ENCODE data around the gene TACO1. TPM values are rescaled to one million over a fixed set of nuclear protein-coding genes. Genes with fewer than 3 reads are reported as not detected.

The TACO1 gene
- total and polyA plus RNA-seq, 2 of the 8 experiments (the other 6 are each of a cell fraction or from before 2014, with no cell fraction given), result 19.1 to 23.6 TPM

- no peak overlapping the region for H3K18ac ChIP-seq (ENCODE audit: extremely low read depth, low read length)
- no peak overlapping the region for H3K4me2 ChIP-seq (ENCODE audit: insufficient read depth in 1 of 2, low read depth in 2 of 2, low read length in 2 of 2)
- 88% methylated on average over 3 of the region's 3 CpGs; no CpG with 5 or more reads in 1 of the 2 experiments for WGBS, 2 experiments (ENCODE audit: extremely low coverage in 1 of 2, insufficient coverage in 1 of 2, insufficient read length in 1 of 2, insufficient replicate concordance in 2 of 2, low coverage in 1 of 2, low lambda C conversion rate in 2 of 2, missing lambda C conversion rate in 1 of 2)
- H3K4me1 ChIP-seq (replicated peaks in 1 of 4; ENCODE audit: control insufficient read depth in 3 of 4, insufficient read depth in 4 of 4, low read length in 3 of 4), result peaks cover 0 to 6% (median 4%) of the 10 kb centered on the region in 4 experiments; a peak in 4 of 7 replicates
- POLR2A ChIA-PET (ENCODE audit: partially characterized antibody), result interaction anchor here (0.6 to 1.8 kb wide), 2 partner anchors 30 to 60 kb away, joined by 3 read pairs; partner anchors contain the start of gene TACO1
- H3K27me3 ChIP-seq (replicated peaks in 1 of 4; ENCODE audit: control insufficient read depth in 3 of 4, extremely low read depth in 1 of 4, insufficient read depth in 3 of 4, low read length in 3 of 4), result no peaks in the 10 kb centered on the region
- CTCF ChIA-PET (ENCODE audit: partially characterized antibody), result interaction anchor here (0.5 to 2.4 kb wide), 4 partner anchors 19 to 207 kb away, joined by 3 to 10 read pairs (median 3); no protein-coding TSS in a partner anchor
- H3K4me3 ChIP-seq (ENCODE audit: extremely low read depth in 1 of 4, insufficient read depth in 2 of 4, low read depth in 3 of 4, low read length in 4 of 4), result no peak overlapping the region
- H4K5ac ChIP-seq (ENCODE audit: insufficient read length, low read depth, low read length), result no peak overlapping the region
- no peak overlapping the region for H2BK20ac ChIP-seq (ENCODE audit: low read length)
- H4K8ac ChIP-seq (ENCODE audit: extremely low read depth, insufficient read depth, low read length), result no peak overlapping the region
- H3K79me1 ChIP-seq (ENCODE audit: low read depth, low read length), result no peaks in the 10 kb centered on the region; the same call in 1 of the 2 replicates
- no peaks in the 10 kb centered on the region; the same call in 1 of the 2 replicates for H3K23me2 ChIP-seq (ENCODE audit: low read depth, low read length)
- no peak overlapping the region for H3K23ac ChIP-seq (ENCODE audit: insufficient read length)
- no peak overlapping the region for H3K27ac ChIP-seq (ENCODE audit: low read depth, low read length)
- H2AK5ac ChIP-seq (ENCODE audit: low read depth, low read length), result no peak overlapping the region
- H3K4ac ChIP-seq (replicated peaks; ENCODE audit: insufficient read length, low read depth, low read length), result no peak overlapping the region
- no peak overlapping the region for H3K14ac ChIP-seq (ENCODE audit: insufficient read length)
- H2BK12ac ChIP-seq (ENCODE audit: low read depth, low read length), result no peak overlapping the region
- H3K36me3 ChIP-seq (ENCODE audit: control insufficient read depth in 2 of 4, insufficient read depth in 4 of 4, low read length in 3 of 4), result peaks cover 0 to 3% (median under 1%) of the 10 kb centered on the region in 4 experiments; a peak in 2 of 8 replicates
- FAIRE-seq (no peak), DNase-seq (ENCODE audit: low read depth in 1 of 2, low spot score in 2 of 2) (no peak)
- no peak overlapping the region for H2AFZ ChIP-seq (ENCODE audit: low read length)
- no peak overlapping the region for H2BK15ac ChIP-seq (ENCODE audit: low read length)
- no peak for TF ChIP-seq MAFK (IDR thresholded peaks at IDR 0.05; ENCODE audit: low read depth, low read length)
- TF ChIP-seq BCL11A (IDR thresholded peaks at IDR 0.05; ENCODE audit: low read depth in 2 of 2, low read length in 2 of 2), result no peak
- no peak overlapping the region for H3K9ac ChIP-seq (replicated peaks in 1 of 4; ENCODE audit: extremely low read depth in 1 of 4, low read depth in 3 of 4, low read length in 3 of 4)
- no peaks in the 10 kb centered on the region for H4K20me1 ChIP-seq (replicated peaks in 1 of 2; ENCODE audit: control insufficient read depth in 1 of 2, insufficient read depth in 2 of 2, low read length in 2 of 2)
- no peak overlapping the region for H3K56ac ChIP-seq (replicated peaks; ENCODE audit: insufficient read length, low read depth, low read length)
- no peak overlapping the region for H4K91ac ChIP-seq (replicated peaks; ENCODE audit: insufficient read length, low read length)
- H3K9me3 ChIP-seq (ENCODE audit: insufficient read depth in 2 of 2, low read depth in 1 of 2, low read length in 1 of 2), result no peaks in the 10 kb centered on the region
- peaks cover 0 to 11% of the 10 kb centered on the region in 2 experiments; a peak in 3 of 4 replicates for H3K79me2 ChIP-seq (ENCODE audit: control insufficient read depth in 1 of 2, insufficient read depth in 2 of 2, low read length in 2 of 2)
- no peak overlapping the region for H2BK5ac ChIP-seq (ENCODE audit: low read depth, low read length)
- no peak overlapping the region for H2BK120ac ChIP-seq (replicated peaks; ENCODE audit: low read depth, low read length)
These were observed 30.4 kb downstream of the TACO1 start for GRCh38 chr17:63631062-63631461.
